Activated CD8-positive, alpha-beta T cell treated with anti-CD3 and anti-CD28 coated beads, Interleukin-2, amount 10 ng/mL, durations not matched to agents 7 days and 5 days (primary cell): ENCODE results near the gene COG3. TPM values are rescaled to one million over a fixed set of nuclear protein-coding genes. Genes with fewer than 3 reads are reported as not detected.

Experiments
- ATAC-seq: fragments of 150-1000 bp; cut with Tn5 transposase; one replicate; pipeline ENCODE4 v1.10.0; 2021; ENCODE audit warnings: moderate library complexity
- CTCF ChIA-PET: fragments of 350-600 bp; sonication (Branson Sonifier 250); formaldehyde crosslinking; loops from one replicate; lab custom pipeline; 2021; ENCODE audit warnings: antibody characterized with exemption; lab: Charles Lee
- POLR2A ChIA-PET: fragments of 350-600 bp; sonication (Branson Sonifier 250); formaldehyde crosslinking; loops from one replicate; lab custom pipeline; 2021; ENCODE audit warnings: antibody characterized with exemption; lab: Charles Lee
- DNase-seq: peaks from one replicate; pipeline ENCODE4 v3.0.0-alpha.2; 2020
- H3K27ac Mint-ChIP-seq: one replicate; pipeline ENCODE4 v1.8.0; 2021; ENCODE audit warnings: mild to moderate bottlenecking, mixed read lengths
- H3K27me3 Mint-ChIP-seq: one replicate; pipeline ENCODE4 v1.8.0; 2021; ENCODE audit warnings: low read depth, mixed read lengths
- H3K36me3 Mint-ChIP-seq: one replicate; pipeline ENCODE4 v1.8.0; 2021; ENCODE audit warnings: low read depth, mixed read lengths
- H3K4me1 Mint-ChIP-seq: one replicate; pipeline ENCODE4 v1.8.0; 2021; ENCODE audit warnings: low read depth, mixed read lengths
- H3K4me3 Mint-ChIP-seq: one replicate; pipeline ENCODE4 v1.8.0; 2021; ENCODE audit warnings: mild to moderate bottlenecking, mixed read lengths
- H3K9me3 Mint-ChIP-seq: one replicate; pipeline ENCODE4 v1.8.0; 2022; ENCODE audit warnings: mixed read lengths; ENCODE audit not compliant: insufficient read depth
- total RNA-seq, 2 experiments: library from RNA; stranded (reverse); gene quantifications; one replicate each; pipeline ENCODE4 v1.2.3, GENCODE V29; 2021

COG3 gene
- total RNA-seq, 2 experiments from 2014 or later: 22.0 to 23.1 TPM

DNA sequence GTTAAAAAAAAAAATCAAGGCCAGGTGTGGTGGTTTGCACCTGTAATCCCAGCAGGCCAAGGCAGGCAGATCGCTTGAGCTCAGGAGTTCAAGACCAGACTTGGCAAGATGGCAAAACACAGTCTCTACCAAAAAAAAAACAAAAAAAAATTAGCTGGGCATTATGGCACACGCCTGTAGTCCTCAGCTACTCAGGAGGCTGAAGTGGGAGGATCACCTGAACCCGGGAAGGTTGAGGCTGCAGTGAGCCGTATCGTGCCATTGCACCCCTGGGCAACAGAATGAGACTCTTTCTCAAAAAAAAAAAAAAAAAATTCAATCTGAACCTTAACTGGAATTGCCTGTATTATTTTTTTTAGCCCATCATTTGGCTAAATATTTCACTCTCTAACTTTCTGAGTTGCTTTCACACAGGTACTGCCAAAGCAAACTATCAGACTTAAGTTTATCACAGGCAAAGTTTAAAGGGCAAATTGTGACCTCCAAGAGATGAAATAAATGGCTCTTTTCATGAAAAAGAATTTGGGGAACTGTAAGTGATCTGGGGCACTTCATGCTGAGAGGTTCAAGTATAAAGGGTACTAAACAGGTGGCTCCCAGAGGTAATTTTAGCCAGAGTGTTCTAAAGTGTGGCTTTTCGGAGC lies 31.9 kb upstream of the COG3 start:
- Mint-ChIP-seq H3K4me1 (peaks cover 2% of the 10 kb centered on the region), H3K9me3 (no peaks in the 10 kb centered on the region), H3K4me3 (no peak overlapping the region), H3K27me3 (no peaks in the 10 kb centered on the region), H3K36me3 (no peaks in the 10 kb centered on the region), H3K27ac (no peak overlapping the region)
- DNase-seq (no peak), ATAC-seq (no peak)
- POLR2A ChIA-PET: no interaction called here
- CTCF ChIA-PET: no interaction called here

DNA sequence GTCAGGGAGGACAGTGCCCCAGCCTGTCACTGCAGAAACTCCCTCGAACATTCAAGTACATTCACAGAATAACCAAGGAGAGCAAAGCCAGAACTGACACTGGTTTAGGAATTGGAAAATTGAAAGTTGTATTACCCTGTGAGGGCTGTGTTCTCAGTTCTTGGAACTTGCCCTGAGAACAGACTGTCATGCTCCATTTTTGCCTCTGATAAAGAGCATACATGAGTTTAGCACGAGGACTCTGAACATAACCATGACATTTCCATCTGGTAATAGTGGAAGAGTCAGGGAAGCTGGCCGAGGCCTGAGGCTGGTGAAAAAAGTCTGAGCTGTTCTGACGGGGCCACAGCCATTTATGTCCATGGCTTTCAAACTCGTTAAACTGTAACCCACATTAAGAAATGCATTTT lies 31.4 kb upstream of the COG3 start:
- H3K27ac Mint-ChIP-seq: no peak overlapping the region
- POLR2A ChIA-PET: no interaction called here
- H3K27me3 Mint-ChIP-seq: no peaks in the 10 kb centered on the region
- DNase-seq: no peak
- H3K9me3 Mint-ChIP-seq: no peaks in the 10 kb centered on the region
- H3K4me1 Mint-ChIP-seq: peaks cover 2% of the 10 kb centered on the region
- no peak overlapping the region for H3K4me3 Mint-ChIP-seq
- H3K36me3 Mint-ChIP-seq: no peaks in the 10 kb centered on the region
- CTCF ChIA-PET: no interaction called here
- no peak for ATAC-seq

DNA sequence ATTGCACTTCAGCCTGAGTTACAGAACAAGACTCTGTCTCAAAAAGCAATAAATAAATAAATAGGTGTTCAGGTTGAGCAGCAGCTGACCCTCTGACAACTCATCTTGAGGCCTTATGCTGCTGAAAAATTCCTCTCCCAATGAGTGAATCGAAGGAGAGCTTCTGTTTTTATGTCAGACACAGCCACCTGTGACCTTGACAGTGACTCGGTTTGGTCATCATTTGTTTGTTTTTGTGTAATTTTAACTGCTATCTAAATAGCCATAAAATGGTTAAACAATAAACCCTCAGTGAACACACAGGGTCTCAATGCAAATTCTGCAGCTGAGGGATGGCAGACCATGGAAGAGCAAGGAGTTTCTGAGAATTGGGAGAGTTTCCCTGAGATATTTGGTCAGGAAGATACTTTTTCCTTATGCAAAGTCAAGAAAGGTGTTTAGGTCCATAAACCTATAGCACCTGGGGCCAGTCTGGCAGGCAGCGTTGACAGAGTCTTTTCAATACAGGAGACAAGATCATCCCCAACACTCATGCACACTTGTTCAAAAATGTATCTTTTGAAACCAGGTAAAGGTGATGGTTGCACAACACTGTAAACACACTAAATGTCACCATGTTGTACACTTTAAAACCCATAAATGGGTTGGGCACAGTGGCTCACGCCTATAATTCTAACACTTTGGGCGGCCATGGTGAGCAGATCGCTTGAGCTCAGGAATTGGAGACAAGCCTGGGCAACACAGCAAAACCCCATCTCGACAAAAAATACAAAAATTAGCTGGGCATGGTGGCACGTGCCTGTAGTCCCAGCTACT lies 30.0 kb upstream of the COG3 start:
- Mint-ChIP-seq H3K4me1 (peaks cover 4% of the 10 kb centered on the region), H3K36me3 (no peaks in the 10 kb centered on the region), H3K27me3 (no peaks in the 10 kb centered on the region), H3K9me3 (no peaks in the 10 kb centered on the region), H3K4me3 (no peak overlapping the region), H3K27ac (no peak overlapping the region)
- ChIA-PET POLR2A (no interaction called here), CTCF (no interaction called here)
- DNase-seq (no peak), ATAC-seq (no peak)

DNA sequence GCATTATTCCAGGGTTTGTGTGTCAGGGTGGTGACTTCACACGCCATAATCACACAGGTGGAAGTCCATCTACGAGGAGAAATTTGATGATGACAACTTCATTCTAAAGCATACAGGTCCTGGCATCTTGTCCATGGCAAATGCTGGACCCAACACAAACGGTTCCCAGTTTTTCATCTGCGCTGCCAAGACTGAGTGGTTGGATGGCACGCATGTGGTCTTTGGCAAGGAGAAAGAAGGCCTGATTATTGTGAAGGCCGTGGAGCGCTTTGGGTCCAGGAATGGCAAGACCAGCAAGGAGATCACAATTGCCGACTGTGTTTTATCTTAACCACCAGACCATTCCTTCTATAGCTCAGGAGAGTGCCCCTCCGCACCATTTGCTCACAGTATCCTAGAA lies 28.4 kb upstream of the COG3 start:
- Mint-ChIP-seq H3K36me3 (no peaks in the 10 kb centered on the region), H3K4me1 (peaks cover 12% of the 10 kb centered on the region), H3K4me3 (no peak overlapping the region), H3K27ac (no peak overlapping the region), H3K9me3 (no peaks in the 10 kb centered on the region), H3K27me3 (no peaks in the 10 kb centered on the region)
- no peak for DNase-seq
- ChIA-PET POLR2A (no interaction called here), CTCF (interaction anchor here (1.6 kb wide), 1 partner anchor 27 kb away, joined by 3 read pairs; no protein-coding TSS in a partner anchor)
- no peak for ATAC-seq

DNA sequence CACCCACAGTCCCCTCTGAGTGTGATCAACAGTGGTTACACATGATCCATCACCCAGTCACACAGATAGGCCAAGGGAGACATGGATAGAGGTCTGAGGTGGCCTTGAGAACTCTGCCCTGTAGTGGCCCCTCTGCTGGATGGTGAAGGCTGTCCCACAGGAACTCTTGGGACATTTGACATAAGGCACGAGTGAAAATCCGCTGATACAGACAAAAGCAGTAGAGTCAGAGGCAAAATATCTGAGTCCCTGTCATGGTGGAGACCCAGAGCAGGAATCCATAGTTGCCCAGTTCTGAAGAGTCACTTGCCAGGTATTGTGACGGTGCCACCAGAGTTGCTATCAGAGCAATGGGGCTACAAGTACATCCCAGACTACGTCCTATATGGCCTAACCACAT lies 27.8 kb upstream of the COG3 start:
- H3K27ac Mint-ChIP-seq: no peak overlapping the region
- H3K27me3 Mint-ChIP-seq: no peaks in the 10 kb centered on the region
- ChIA-PET POLR2A (no interaction called here), CTCF (interaction anchor here (1.6 kb wide), 1 partner anchor 26 kb away, joined by 3 read pairs; no protein-coding TSS in a partner anchor)
- no peaks in the 10 kb centered on the region for H3K9me3 Mint-ChIP-seq
- DNase-seq (no peak), ATAC-seq (no peak)
- no peaks in the 10 kb centered on the region for H3K36me3 Mint-ChIP-seq
- peaks cover 18% of the 10 kb centered on the region for H3K4me1 Mint-ChIP-seq
- no peak overlapping the region for H3K4me3 Mint-ChIP-seq

DNA sequence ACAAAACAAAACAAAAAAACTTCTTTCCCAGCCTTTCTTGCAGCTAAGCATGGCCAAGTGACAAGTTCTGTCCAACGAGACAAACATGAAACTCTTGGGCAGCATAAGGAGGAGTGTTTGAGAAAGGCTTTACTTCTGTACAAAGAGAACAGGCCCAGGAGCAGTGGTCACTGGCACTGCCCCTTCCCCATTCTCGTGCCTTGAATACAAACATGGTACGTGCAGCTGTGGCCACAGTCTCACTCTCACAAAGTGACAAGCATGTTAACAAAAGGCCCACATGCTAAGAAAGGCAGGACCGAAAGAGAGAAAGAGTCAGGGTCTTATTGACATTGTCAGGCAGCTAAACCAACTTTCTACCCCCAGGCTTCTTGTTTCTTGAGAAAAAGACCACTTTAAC lies 26.8 kb upstream of the COG3 start:
- ATAC-seq: no peak
- peaks cover 20% of the 10 kb centered on the region for H3K4me1 Mint-ChIP-seq
- H3K36me3 Mint-ChIP-seq: no peaks in the 10 kb centered on the region
- no peaks in the 10 kb centered on the region for H3K9me3 Mint-ChIP-seq
- DNase-seq: no peak
- no peaks in the 10 kb centered on the region for H3K27me3 Mint-ChIP-seq
- POLR2A ChIA-PET: no interaction called here
- CTCF ChIA-PET: no interaction called here
- H3K4me3 Mint-ChIP-seq: no peak overlapping the region
- no peak overlapping the region for H3K27ac Mint-ChIP-seq

DNA sequence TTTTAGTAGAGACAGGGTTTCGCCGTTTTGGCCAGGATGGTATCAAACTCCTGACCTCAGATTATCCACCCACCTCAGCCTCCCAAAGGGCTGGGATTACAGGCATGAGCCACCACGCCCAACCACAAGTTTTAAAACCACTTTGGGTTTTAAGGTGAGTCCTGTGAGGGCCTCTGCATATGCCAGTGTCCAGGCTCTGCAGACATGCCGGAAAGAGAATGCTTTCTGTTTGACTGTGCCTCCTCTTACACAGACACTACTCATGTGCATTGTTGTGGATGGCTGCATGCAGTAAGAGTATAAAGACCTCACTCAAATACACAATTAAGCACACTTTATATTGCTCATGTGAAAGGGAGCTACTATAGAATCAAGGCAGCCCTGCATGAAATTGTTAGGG lies 25.7 kb upstream of the COG3 start:
- Mint-ChIP-seq H3K27me3 (no peaks in the 10 kb centered on the region), H3K4me3 (no peak overlapping the region), H3K4me1 (peaks cover 23% of the 10 kb centered on the region), H3K27ac (no peak overlapping the region), H3K36me3 (no peaks in the 10 kb centered on the region), H3K9me3 (no peaks in the 10 kb centered on the region)
- ChIA-PET CTCF (interaction anchor here (0.7 kb wide), 1 partner anchor 12 kb away, joined by 3 read pairs; no protein-coding TSS in a partner anchor), POLR2A (interaction anchor here (1.2 kb wide), 1 partner anchor 99 kb away, joined by 4 read pairs; the partner anchor contains the start of gene TPT1)
- no peak for ATAC-seq
- no peak for DNase-seq

DNA sequence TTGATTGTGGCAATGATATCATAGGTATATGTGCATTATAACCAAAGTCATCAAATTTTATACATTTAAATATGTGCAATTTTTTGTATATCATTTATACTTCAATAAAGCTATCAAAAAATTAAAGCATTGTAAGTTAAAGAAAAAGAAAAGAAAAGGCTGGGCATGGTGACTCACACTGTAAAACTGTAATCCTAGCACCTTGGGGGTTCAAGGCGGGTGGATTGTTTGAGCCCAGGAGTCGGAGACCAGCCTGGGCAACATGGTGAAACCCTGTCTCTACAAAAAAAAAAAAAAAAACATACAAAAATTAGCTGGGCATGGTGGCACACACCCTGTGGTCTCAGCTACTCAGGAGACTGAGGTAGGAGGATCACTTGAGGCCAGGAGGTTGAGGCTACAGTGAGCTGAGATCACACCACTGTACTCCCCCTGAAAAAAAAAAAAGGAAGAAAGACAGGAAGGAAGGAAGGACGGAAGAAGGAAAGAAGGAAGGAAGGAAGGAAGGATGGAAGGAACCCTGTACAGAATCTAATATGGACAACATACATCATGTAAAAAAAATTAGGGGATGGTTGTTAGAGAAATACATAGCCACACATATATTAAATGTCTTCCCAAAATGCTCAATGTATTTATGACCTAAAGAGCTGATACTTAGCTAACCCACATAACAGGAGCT lies 24.8 kb upstream of the COG3 start:
- ATAC-seq: no peak
- H3K27ac Mint-ChIP-seq: no peak overlapping the region
- H3K4me1 Mint-ChIP-seq: peaks cover 23% of the 10 kb centered on the region
- DNase-seq: no peak
- POLR2A ChIA-PET: interaction anchor here (1.2 kb wide), 1 partner anchor 99 kb away, joined by 4 read pairs; the partner anchor contains the start of gene TPT1
- no peaks in the 10 kb centered on the region for H3K36me3 Mint-ChIP-seq
- no peaks in the 10 kb centered on the region for H3K9me3 Mint-ChIP-seq
- H3K27me3 Mint-ChIP-seq: peaks cover 3% of the 10 kb centered on the region
- no peak overlapping the region for H3K4me3 Mint-ChIP-seq
- CTCF ChIA-PET: interaction anchor here (0.6 to 1.4 kb wide), 2 partner anchors 41 to 393 kb away, joined by 3 read pairs; no protein-coding TSS in a partner anchor

DNA sequence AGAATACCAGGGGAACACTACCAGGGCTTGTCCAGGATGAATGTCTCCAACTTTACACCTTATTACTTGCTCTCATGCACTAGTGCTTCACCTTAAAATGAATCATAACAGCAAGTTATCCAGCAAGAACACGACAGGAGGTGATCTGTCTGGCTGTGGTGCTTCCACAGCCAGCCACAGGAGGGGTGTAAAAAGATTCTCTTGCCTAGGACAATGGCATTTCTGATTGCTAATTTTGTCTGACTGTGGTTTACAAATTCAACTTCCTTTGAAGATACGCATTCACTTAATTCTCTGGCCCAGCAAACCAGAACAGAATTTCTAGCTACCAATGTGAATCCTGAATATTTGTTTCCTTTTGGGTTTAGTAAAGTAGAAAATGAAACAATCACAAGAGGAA lies 23.1 kb upstream of the COG3 start:
- Mint-ChIP-seq H3K27me3 (peaks cover 13% of the 10 kb centered on the region), H3K36me3 (no peaks in the 10 kb centered on the region), H3K27ac (peak overlapping the region; percentile 53), H3K9me3 (no peaks in the 10 kb centered on the region), H3K4me3 (peak overlapping the region; percentile 5), H3K4me1 (peaks cover 23% of the 10 kb centered on the region)
- peak; percentile 73 for ATAC-seq
- DNase-seq: peak; percentile 38
- CTCF ChIA-PET: interaction anchor here (1.0 to 1.4 kb wide), 2 partner anchors 15 to 47 kb away, joined by 3 to 5 read pairs; no protein-coding TSS in a partner anchor
- POLR2A ChIA-PET: no interaction called here

DNA sequence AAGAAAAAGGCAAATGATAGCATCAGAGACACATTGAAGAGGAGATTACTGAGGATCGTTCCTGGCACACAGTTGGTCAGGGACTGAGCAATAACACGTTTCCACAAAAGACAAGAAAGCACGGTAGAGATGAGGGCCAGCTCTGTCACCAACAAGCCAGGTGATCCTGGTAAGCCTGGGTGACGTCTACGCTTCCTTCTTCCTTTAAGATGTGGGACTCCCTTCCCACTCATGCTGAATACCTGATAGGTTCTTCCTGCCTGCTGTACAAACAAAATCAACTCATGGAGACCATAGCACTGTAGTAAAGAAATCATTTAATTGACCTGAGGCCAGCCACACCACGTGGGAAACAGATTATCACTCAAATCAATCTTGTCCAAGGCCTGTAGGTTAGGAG lies 19.7 kb upstream of the COG3 start:
- Mint-ChIP-seq H3K27ac (no peak overlapping the region), H3K4me3 (no peak overlapping the region), H3K27me3 (peaks cover 24% of the 10 kb centered on the region), H3K4me1 (peaks cover 19% of the 10 kb centered on the region), H3K9me3 (no peaks in the 10 kb centered on the region), H3K36me3 (no peaks in the 10 kb centered on the region)
- ChIA-PET POLR2A (no interaction called here), CTCF (no interaction called here)
- ATAC-seq (no peak), DNase-seq (no peak)

DNA sequence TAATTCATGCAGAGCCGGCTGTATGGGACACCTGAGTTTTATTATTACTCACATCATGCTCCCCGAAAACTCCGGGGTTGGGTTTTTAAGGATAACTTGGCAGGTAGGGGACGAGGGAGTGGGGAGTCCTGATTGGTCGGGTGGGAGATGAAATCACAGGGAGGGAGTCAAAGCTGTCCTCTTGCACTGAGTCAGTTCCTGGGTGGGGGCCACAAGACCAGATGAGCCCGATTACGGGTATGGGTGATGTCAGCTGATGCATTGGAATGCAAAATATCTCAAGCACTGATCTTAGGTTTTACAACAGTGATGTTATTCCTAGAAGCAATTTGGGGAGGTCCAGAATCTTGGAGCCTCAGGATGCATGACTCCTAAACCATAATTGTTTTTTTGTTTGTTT lies 18.6 kb upstream of the COG3 start:
- DNase-seq (no peak), ATAC-seq (no peak)
- Mint-ChIP-seq H3K4me3 (no peak overlapping the region), H3K27me3 (peaks cover 24% of the 10 kb centered on the region), H3K4me1 (peaks cover 12% of the 10 kb centered on the region), H3K27ac (no peak overlapping the region), H3K9me3 (no peaks in the 10 kb centered on the region), H3K36me3 (no peaks in the 10 kb centered on the region)
- ChIA-PET CTCF (no interaction called here), POLR2A (no interaction called here)
